Tibial nerve (tissue), 4 donors: ENCODE measurements around the gene GSE1.

Source experiments
- CTCF ChIP-seq, 5 experiments: fragments of 200-600 bp in 3 of 5; fragments of 450-650 bp in 2 of 5; sonication (generic) in 3 of 5; IDR thresholded peaks; one replicate each; pipeline ENCODE4 v1.5.1; 2016 to 2019; ENCODE audit warnings: antibody characterized with exemption in 5 of 5, mild to moderate bottlenecking in 3 of 5, moderate library complexity in 2 of 5
- EP300 ChIP-seq, 2 donors: sonication (generic); formaldehyde crosslinking; IDR thresholded peaks; one replicate each; pipeline ENCODE4 v1.6.1; 2017; ENCODE audit warnings: antibody characterized with exemption in 2 of 2, mild to moderate bottlenecking in 1 of 2
- POLR2A ChIP-seq, 2 donors: fragments of 450-650 bp; IDR thresholded peaks; one replicate each; pipeline ENCODE4 v1.6.1; 2017; ENCODE audit warnings: antibody characterized with exemption in 2 of 2, mild to moderate bottlenecking in 2 of 2, moderate library complexity in 2 of 2

GRCh38 chr16:85620374-85620773, 7.3 kb downstream of the GSE1 start:
- TF ChIP-seq EP300 (IDR thresholded peaks at IDR 0.05), result no peak
- no peak for TF ChIP-seq POLR2A (IDR thresholded peaks at IDR 0.05)
- no peak for TF ChIP-seq CTCF (IDR thresholded peaks at IDR 0.05)
